K562 (cell line): ENCODE data around the gene HCN1. TPM values are rescaled to one million over a fixed set of nuclear protein-coding genes. Genes with fewer than 3 reads are reported as not detected.

ENCODE experiments used
- ATAC-seq: fragments of 200-7000 bp; cut with Tn5 transposase; 3 replicates; pipeline ENCODE4 v1.9.1; 2020; ENCODE audit warnings: moderate library complexity
- BruUV-seq: library from RNA; stranded (reverse); fragments of 400-500 nt; replicated peaks from 2 replicates; lab custom pipeline; 2021; lab: Mats Ljungman, UMichigan
- CTCF ChIA-PET: fragments of 300-600 bp; formaldehyde crosslinking; extraction: SDS; loops from one replicate; lab custom pipeline; 2021; ENCODE audit warnings: low intra/inter-chr PET ratio; lab: Yijun Ruan, JAX
- POLR2A ChIA-PET: fragments of 300-600, 350-650 bp; sonication (Branson Sonifier 250); formaldehyde crosslinking; extraction: SDS; loops from one replicate; lab custom pipeline; 2021; ENCODE audit warnings: antibody characterized with exemption, inconsistent platforms; lab: Yijun Ruan, JAX
- DNase-seq, 4 experiments: peaks; one replicate each; pipeline versions ENCODE4 v3.0.0 to v3.0.0-alpha.2; 2011 to 2018; ENCODE audit warnings: low spot score in 3 of 4, mixed read lengths in 3 of 4; ENCODE audit errors: extremely low read depth in 1 of 4
- FAIRE-seq: peaks from 2 replicates; lab custom pipeline; 2011; peaks lifted over from hg19 to GRCh38; lab: Jason Lieb, UNC
- H2AFZ ChIP-seq: 2 replicates; pipeline ENCODE4 v1.6.0; 2011; ENCODE audit warnings: low read depth, low read length, control low read depth, inconsistent platforms
- H3K27ac ChIP-seq: fragments of 200-600 bp; 3 replicates; pipeline ENCODE4 v1.8.0; 2011; ENCODE audit warnings: low read depth, mild to moderate bottlenecking, control low read depth, inconsistent platforms, low read length, moderate library complexity, mixed read lengths; ENCODE audit errors: extremely low read depth
- H3K27me3 ChIP-seq, 2 experiments: fragments of 300-600 bp in 1 of 2; 2 replicates in 1 of 2; 3 replicates in 1 of 2; pipeline versions ENCODE4 v1.6.0 to v1.8.0; 2011; ENCODE audit warnings: inconsistent platforms in 2 of 2, low read length in 2 of 2, mild to moderate bottlenecking in 1 of 2, mixed read lengths in 1 of 2, moderate library complexity in 1 of 2; ENCODE audit not compliant: control insufficient read depth in 2 of 2, insufficient read depth in 2 of 2
- H3K36me3 ChIP-seq: fragments of 300-600 bp; 3 replicates; pipeline ENCODE4 v1.8.0; 2011; ENCODE audit warnings: mild to moderate bottlenecking, low read length, inconsistent platforms; ENCODE audit not compliant: control insufficient read depth, insufficient read depth
- H3K4me1 ChIP-seq, 2 experiments: fragments of 200-600 bp in 1 of 2; replicated peaks in 1 of 2; 2 replicates in 1 of 2; 3 replicates in 1 of 2; pipeline versions ENCODE4 v1.5.1 to v1.8.0; 2011; ENCODE audit warnings: inconsistent platforms in 2 of 2, low read length in 2 of 2, mild to moderate bottlenecking in 1 of 2, mixed read lengths in 1 of 2, moderate library complexity in 1 of 2; ENCODE audit not compliant: control insufficient read depth in 2 of 2, insufficient read depth in 2 of 2
- H3K4me2 ChIP-seq: 2 replicates; pipeline ENCODE4 v1.6.1; 2011; ENCODE audit warnings: low read length, control low read depth, inconsistent platforms, mixed read lengths; ENCODE audit not compliant: insufficient read depth
- H3K4me3 ChIP-seq: fragments of 200-600 bp; sonication (generic), shearing (Covaris generic); 2 replicates; pipeline ENCODE4 v1.5.1; 2016; ENCODE audit warnings: control low read depth, inconsistent platforms
- H3K79me2 ChIP-seq: fragments of 200-600 bp; 3 replicates; pipeline ENCODE4 v1.8.0; 2011; ENCODE audit warnings: low read length, inconsistent platforms; ENCODE audit not compliant: control insufficient read depth, insufficient read depth
- H3K9ac ChIP-seq, 2 experiments: 2 replicates each; pipeline versions ENCODE4 v1.6.0 to v1.6.1; 2011; ENCODE audit warnings: low read depth in 2 of 2, low read length in 2 of 2, control low read depth in 1 of 2, inconsistent platforms in 1 of 2, mild to moderate bottlenecking in 1 of 2, mixed read lengths in 1 of 2; ENCODE audit not compliant: insufficient read depth in 1 of 2
- H3K9me1 ChIP-seq: one replicate; pipeline ENCODE4 v1.6.0; 2011; ENCODE audit warnings: inconsistent platforms, mild to moderate bottlenecking, low read length, moderate library complexity; ENCODE audit not compliant: control insufficient read depth, insufficient read depth
- H3K9me3 ChIP-seq: replicated peaks from 2 replicates; pipeline ENCODE4 v1.5.1; 2011; ENCODE audit warnings: low read depth, low read length, inconsistent platforms; ENCODE audit not compliant: control insufficient read depth, insufficient read depth
- H4K20me1 ChIP-seq: replicated peaks from 2 replicates; pipeline ENCODE4 v1.6.1; 2011; ENCODE audit warnings: low read length, inconsistent platforms, mixed read lengths; ENCODE audit not compliant: control insufficient read depth, insufficient read depth
- CBX1 ChIP-seq: sonication (generic); IDR thresholded peaks from 2 replicates; pipeline ENCODE4 v1.6.1; 2016; ENCODE audit warnings: antibody characterized with exemption, low read depth, mild to moderate bottlenecking
- ILK ChIP-seq: fragments of 450-650 bp; IDR thresholded peaks from 2 replicates; pipeline ENCODE4 v1.6.1; 2016; ENCODE audit warnings: missing genetic modification characterization, low read depth, mild to moderate bottlenecking, missing compliant biosample characterization, moderate library complexity, borderline replicate concordance
- JUND ChIP-seq, 2 experiments: IDR thresholded peaks; 2 replicates in 1 of 2; 3 replicates in 1 of 2; pipeline ENCODE4 v1.6.1; 2011; ENCODE audit warnings: borderline replicate concordance in 2 of 2, low read depth in 2 of 2, low read length in 2 of 2, improper control_type of control experiment in 1 of 2, missing biosample characterization in 1 of 2, missing genetic modification characterization in 1 of 2, missing genetic modification reagents in 1 of 2
- MNT ChIP-seq, 2 experiments: fragments of 450-650 bp; conservative IDR thresholded peaks; 2 replicates each; pipeline ENCODE4 v1.6.1; 2017; ENCODE audit warnings: mild to moderate bottlenecking in 2 of 2, moderate library complexity in 2 of 2
- MTA1 ChIP-seq: fragments of 450-650 bp; IDR thresholded peaks from 2 replicates; pipeline ENCODE4 v1.6.1; 2017; ENCODE audit warnings: borderline replicate concordance
- MTA3 ChIP-seq: fragments of 450-650 bp; formaldehyde crosslinking; IDR thresholded peaks from 2 replicates; pipeline ENCODE4 v1.6.1; 2017; ENCODE audit warnings: mild to moderate bottlenecking, borderline replicate concordance
- PHF21A ChIP-seq: fragments of 450-650 bp; IDR thresholded peaks from 2 replicates; pipeline ENCODE4 v1.6.1; 2017; ENCODE audit warnings: low read depth, borderline replicate concordance
- SNRNP70 ChIP-seq: fragments of 200-400 bp; formaldehyde crosslinking; optimal IDR thresholded peaks from 2 replicates; pipeline ENCODE3; 2017; ENCODE audit warnings: low read depth, low read length
- THAP7 ChIP-seq: fragments of 250-450 bp; sonication (Bioruptor Pico); IDR thresholded peaks from 2 replicates; pipeline ENCODE4 v1.5.0; 2021
- VEZF1 ChIP-seq: fragments of 200-800 bp; sonication (Bioruptor generic); IDR thresholded peaks from 2 replicates; pipeline ENCODE4 v1.6.1; 2017; ENCODE audit warnings: missing genetic modification characterization, missing compliant biosample characterization
- WGBS: fragments of 100-300 bp; shearing (Covaris generic); methylation state at CpG from one replicate; pipeline ENCODE4 v1.1.6; 2016; ENCODE audit warnings: low coverage, mixed read lengths; ENCODE audit not compliant: insufficient coverage; ENCODE audit errors: missing lambda C conversion rate; 5-methylcytosine and 5-hydroxymethylcytosine counted together
- in situ Hi-C: fragments of 300-500 bp; cut with MboI; formaldehyde crosslinking; loops from 4 replicates; pipeline ENCODE4 v1.15.0; 2018; ENCODE audit warnings: inconsistent platforms, mixed read lengths
- intact Hi-C: fragments of 100-400 bp; cut with micrococcal nuclease; formaldehyde crosslinking; loops from 2 replicates; pipeline ENCODE4 v1.14.2; 2022
- polyA plus RNA-seq, 8 experiments: library from polyadenylated mRNA; depleted of rRNA in 4 of 8; stranded (reverse) in 5 of 8; unstranded in 3 of 8; fragments of >200 nt; fragmentation: Nextera tagmentation in 2 of 8; fragmentation: Illumina TruSeq in 1 of 8; extraction: Ambion mirVana in 2 of 8; extraction: Trizol in 1 of 8; gene quantifications; 2 replicates each; pipeline versions ENCODE4 v1.2.1 to v1.2.3, GENCODE V29; 2011 to 2014; ENCODE audit warnings: inconsistent platforms in 1 of 8, missing spikeins in 1 of 8
- total RNA-seq, 7 experiments: library from RNA; depleted of rRNA in 6 of 7; stranded (reverse); fragments of >200 nt in 6 of 7; fragmentation: Illumina TruSeq in 2 of 7; extraction: Trizol in 2 of 7; gene quantifications; 2 replicates each; pipeline versions ENCODE4 v1.2.1 to v1.2.3, GENCODE V29; 2011 to 2021; ENCODE audit warnings: low replicate concordance in 1 of 7

Gene HCN1
- total and polyA plus RNA-seq, 9 of the 15 experiments (the other 6 are each of a cell fraction or from before 2014, with no cell fraction given): not detected

- TF ChIP-seq THAP7 (CRISPR knock-in tag) (no peak), JUND (IDR thresholded peaks at IDR 0.05; ENCODE audit: borderline replicate concordance, low read depth, low read length) (no peak), JUND (tag; IDR thresholded peaks at IDR 0.05; ENCODE audit: borderline replicate concordance, low read depth, low read length) (no peak)
Measured at GRCh38 chr5:45542421-45542820, 153.8 kb downstream of the HCN1 start (continued).

GRCh38 chr5:45533663-45534062, 162.5 kb downstream of the HCN1 start:
- DNase-seq (no peak), ATAC-seq (no peak), FAIRE-seq (no peak)
- CTCF ChIA-PET: no interaction called here
- Histone ChIP-seq H3K4me1 (no peaks in the 10 kb centered on the region), H3K79me2 (no peaks in the 10 kb centered on the region), H3K9me1 (no peaks in the 10 kb centered on the region), H2AFZ (no peak overlapping the region), H3K9ac (no peak overlapping the region), H3K36me3 (no peaks in the 10 kb centered on the region), H3K4me2 (no peak overlapping the region), H3K9me3 (no peaks in the 10 kb centered on the region), H3K4me3 (no peak overlapping the region), H4K20me1 (no peaks in the 10 kb centered on the region), H3K27ac (no peak overlapping the region)
- no TSS peak for BruUV-seq
- intact Hi-C loops (no loop called here), in situ Hi-C loops (no loop called here)
- POLR2A ChIA-PET: interaction anchor here (0.5 kb wide), 1 partner anchor 267 kb away, joined by 3 read pairs; no protein-coding TSS in a partner anchor
- WGBS: 0% methylated on average over 1 of the region's 1 CpG
- TF ChIP-seq MTA1 (no peak), PHF21A (no peak), MTA3 (no peak), MNT (conservative IDR thresholded peaks at IDR 0.05) (no peak), CBX1 (no peak), SNRNP70 (no peak), VEZF1 (CRISPR knock-in tag) (no peak), ILK (no peak)
- TF ChIP-seq, all 486 proteins: peak for 0
- H3K27me3 ChIP-seq: no peaks in the 10 kb centered on the region
